ENCODE results near the gene CLDN22.

CLDN22 gene

DNA sequence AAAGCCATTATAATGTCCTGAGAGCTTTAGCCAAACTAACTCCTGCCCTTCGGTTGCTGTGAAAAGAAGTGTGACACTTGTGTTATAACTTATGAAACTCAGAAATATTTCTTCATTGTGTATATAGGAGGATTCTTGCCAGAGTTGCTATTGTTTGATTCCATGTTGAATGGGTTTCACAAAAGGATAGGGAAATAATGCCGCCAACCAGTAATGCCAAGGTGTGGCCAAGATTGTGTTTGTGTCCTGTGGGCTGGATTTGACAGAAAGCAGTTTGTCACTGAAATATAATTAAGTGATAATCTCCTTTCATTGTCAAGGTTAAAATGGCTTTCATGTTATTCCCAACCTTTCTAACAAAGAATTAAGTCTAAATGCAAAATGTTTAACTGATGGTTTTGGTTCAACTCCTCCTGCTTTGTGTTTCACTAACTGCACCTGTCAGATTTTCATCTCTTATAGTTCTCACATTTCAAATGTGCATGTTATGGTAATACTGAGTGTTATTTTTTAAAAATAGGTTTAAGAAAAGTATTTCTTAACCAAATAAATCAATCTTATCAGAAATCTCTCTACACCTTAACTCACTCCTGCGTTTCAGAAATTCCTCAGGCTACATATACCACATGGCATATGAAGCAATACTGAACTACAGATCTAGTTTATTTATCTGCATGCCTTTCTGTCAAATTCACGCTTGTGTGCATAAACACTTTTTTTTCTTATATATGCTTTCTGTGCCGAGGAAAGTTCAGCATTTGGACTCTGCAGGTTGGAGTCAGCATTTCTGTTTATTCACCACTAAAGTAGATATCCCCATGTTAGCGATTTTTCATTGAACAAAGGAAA is at the start of gene CLDN22:
CLDN22 (minus strand) TSS at position 66 of the 849 bp plus-strand sequence; CDS start at position 8, 58 bp downstream.
- DNase-seq (ENCODE audit: low read depth in 2 of 2), result no peak

DNA sequence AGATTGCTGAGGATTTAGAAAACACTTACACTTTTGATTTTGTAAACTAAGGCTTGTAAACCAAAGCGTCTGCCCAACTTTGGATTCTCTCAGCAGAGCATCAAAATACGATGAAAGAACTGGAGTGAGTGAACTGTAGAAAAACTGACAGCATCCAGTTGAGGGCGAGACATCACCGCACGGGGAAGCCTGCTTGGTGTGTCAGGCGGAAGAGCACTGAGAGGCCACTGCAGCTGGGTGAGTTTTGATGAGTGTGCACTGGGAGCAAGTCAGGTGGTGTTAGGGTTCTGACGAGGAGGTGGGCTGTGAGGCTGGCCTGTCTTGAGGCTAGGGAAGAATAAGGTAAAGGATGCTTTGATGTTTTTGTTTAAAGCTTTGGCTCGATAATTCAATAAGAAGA is 49.0 kb upstream of the CLDN22 start:
- no peak for DNase-seq (ENCODE audit: low read depth in 2 of 2)

DNA sequence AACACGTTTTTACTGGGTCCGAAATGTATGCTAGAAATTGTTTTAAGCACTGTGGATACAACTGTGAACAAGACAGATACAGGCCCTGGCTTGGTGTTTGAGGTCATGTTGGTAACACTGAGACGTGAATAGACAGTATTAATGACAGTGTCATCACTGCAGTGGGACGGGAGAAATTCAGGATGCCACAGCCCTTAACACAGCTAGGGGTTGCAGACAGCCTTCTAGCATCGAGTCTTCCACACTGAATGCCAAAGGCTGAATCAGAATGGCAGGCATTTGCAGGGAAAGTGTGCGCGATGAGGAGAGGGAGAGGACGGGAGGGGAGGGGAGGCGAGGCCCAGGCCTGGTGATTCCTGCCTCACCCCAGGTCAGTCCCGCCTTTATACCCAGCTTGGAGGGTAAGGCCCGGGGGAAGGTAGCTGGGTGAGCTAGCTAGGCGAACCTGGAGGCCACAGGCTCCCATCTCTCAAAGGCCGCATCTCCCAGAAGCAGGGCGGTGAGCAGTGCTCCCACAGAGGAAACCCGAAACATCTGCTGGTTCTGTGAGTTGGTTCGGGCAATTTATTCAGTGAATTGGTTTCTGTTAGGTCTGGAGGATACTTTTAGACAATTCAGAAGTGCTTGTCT is 46.2 kb upstream of the CLDN22 start:
- no peak for DNase-seq (ENCODE audit: low read depth in 2 of 2)

DNA sequence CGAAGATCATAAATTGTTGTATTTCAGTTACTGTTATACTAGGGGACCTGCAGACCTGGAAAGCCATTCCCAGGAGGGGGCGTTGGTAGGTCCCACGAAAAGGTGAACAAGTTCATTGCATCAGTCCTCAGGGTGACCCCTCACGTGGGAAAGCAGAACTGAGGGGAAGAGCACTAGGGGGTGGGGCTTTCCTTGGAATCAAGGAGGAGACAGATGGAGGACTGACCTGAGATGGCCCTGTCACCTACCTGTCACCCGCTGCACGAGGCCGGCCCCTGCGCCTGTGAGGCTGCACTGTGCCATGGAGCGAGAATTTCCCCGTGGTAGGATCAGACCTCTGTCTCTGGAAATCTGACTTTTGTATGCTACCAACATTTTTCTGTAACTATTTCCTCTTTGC is 43.9 kb upstream of the CLDN22 start:
- DNase-seq (ENCODE audit: low read depth in 2 of 2), result no peak

DNA sequence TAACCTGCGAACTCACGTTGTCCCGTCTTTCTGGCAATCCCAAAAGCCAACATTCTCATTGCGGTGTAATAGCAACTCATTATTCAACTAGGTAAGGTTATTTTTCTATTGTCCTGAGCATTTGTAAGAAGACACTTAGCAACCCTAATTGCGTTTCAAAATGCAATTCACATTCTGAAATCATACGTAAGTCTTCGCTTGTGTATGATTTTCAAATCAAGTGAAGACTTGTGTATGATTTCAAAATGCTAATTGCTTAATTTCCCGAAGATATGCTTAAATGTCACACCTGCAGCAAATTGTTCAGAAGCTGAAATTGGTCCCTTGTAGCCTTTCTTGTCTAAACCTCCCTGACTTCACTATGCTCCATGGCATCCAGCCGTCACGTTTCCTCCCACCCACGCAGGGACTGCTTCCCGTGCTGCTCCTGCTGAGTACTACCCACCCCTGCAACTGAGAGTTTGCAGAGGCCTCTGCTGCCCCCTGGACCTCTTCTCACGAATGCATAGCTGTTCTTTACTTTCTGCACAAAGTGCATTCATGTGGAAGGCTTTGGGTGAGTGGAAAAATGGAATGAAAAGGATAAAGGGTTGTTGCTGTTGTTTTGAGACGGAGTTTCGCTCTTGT is 43.0 kb upstream of the CLDN22 start:
- no peak for DNase-seq (ENCODE audit: low read depth in 2 of 2)

DNA sequence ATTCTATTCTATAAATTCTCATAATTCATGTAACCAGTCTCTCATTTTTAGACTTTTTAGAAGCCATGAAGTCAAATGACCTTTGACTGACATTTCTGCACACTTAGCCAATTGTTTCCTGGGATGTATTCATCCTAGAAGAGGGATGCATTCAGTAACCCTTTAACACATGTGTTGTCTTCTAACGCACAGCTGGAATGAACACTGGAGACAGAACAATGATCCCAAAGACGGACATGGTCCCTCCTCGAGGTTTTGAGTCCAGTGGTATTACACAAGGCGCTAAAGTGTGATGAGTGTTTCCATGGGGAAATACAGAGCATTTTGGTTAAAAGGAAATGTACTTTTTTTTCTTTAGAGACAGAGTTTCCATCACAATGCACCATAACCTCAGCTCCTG is 42.0 kb upstream of the CLDN22 start:
- DNase-seq (ENCODE audit: low read depth in 2 of 2), result no peak

DNA sequence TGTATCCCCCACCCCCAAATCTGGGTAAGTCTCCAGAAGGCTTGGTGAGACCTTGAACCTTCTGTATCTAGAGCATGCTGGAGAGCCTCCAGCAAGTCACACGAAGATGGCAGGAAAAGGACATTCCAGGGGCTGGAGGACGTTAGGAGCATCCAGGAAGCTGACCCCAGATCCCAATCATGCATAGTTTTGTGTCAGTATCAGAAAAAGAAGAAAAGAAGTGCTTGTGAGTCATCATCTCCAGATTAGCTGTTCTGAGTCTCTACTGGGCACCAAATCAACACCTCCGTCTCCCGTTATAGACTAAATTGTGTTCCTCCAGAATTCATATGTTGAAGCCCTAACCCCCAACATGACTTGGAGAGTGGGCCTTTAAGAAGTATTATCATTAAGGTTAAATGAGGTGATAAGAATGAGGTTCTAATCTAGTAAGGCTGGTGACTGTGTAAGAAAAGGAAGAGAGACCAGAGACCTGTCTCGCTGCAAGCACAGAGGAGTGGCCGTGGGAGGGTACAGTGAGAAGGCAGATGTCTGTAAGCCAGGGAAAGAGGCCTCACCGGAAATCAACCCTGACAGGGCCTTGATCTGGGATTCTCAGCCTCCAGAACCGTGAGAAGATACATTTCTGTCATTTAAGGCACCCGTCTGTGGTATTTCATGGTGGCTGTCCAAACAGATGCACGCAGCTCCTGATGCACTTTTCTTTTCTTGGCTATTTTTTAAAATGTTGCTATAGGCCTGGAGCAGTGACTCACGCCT is 40.3 kb upstream of the CLDN22 start:
- DNase-seq (ENCODE audit: low read depth in 2 of 2), result no peak

DNA sequence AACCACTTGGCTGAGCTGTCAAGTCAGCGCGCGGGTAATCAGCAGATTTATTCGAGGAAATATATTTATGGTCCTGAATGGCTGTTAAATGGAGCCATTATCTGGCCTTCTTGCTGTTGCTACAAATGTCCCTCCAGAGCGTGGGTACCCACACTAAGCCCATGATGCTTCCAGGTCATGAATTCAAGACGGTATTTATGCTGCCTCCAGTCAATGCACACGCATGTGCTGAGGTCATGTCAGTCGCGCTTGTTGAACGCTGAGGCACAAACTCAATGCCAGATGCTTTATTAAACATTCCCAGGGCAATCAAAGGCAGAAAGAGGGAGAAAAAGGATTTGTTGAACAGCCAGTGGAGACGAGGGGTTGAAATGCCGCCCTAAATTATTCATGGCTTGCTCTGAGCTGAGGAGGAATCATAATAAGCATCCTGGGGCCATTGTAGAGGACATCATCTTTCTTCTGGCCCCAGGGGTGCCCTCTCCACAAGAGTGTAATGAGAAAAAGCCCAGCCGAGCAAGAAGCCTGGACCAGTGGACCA is 38.2 kb upstream of the CLDN22 start:
- DNase-seq (ENCODE audit: low read depth in 2 of 2), result no peak

DNA sequence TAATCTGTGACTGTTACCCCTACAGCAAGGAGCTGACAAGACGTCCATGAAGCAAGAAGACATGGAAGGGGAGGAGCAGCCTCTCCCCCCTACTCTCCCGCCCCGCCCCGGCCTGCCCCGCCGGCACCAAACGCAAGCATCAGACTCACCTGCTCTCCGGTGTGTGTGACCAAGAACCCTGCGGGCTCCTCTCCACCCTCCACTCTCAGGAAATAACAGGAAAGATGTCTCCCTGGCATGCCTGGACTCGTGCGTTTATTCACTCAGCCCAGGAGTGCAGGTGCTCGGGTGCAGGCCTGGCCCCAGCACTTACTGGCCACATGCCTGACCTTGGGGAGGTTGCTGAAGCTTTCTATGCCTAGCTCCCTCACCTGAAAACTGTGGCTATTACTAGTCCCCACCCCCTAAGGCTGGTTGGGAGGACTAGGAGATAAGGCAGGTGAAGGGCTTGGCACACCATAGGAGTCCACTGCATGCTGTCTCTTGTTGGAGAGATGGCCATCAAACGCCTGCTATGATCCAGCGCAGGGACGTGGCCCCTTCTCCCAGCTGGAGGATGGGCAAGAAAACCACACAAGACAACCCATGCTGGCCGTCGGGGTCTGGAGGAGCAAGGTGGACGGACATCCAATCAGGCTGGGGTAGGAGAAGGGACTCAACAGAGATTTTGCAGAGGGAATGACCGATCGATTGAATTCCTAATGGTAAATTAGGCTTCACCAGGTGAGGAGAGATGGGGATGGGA is 37.0 kb upstream of the CLDN22 start:
- no peak for DNase-seq (ENCODE audit: low read depth in 2 of 2)

DNA sequence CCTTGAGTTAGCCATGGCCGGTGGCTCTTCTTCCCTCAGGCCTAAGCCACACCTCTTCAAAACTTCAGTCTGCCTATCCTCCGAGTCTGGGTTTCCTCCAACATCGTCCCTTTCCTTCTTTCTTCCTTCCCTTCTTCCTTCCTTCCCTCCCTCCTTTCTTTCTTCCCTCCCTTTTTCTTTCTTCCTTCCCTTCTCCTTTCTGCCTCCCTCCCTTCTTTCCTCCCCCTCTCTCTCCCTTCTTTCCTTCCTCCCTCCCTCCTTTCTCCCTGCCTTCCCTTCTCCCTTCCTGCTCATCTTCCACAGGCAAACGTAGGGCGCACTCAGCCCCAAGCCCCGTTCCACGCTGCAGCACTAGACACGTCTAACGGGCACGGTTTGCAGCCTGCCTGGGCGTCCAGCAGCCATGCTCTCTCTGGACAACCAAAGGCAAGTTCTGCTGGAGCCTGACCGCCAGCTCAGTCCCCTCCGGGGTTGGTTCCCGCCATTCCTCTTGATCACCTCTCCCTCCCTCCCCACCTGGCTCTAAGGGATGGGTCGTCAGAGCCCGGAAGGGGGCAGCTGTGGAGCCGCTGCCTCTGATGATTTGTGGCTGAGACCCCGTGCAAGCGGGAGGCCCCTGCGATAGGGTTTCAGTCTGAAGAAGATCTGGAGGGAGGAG is 36.2 kb upstream of the CLDN22 start:
- no peak for DNase-seq (ENCODE audit: low read depth in 2 of 2)

DNA sequence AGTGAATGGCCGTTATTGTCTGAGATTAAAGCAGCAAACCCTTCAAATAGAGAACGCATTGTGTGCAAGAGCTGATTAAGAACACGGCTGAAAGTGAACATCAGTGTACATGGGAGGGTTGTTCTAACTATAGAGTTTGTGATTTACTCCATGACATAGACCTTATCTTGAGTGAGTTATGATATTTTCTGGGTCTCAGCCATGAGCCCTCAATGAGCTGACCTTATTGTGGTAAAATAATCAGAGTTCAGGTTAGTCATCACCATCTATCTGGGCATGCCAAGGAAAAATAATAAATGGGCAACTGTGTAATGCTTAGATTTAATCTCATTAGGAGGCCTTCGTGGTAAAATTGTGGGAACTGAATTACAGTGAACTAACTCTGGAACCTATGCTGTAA is 35.3 kb upstream of the CLDN22 start:
- DNase-seq (ENCODE audit: low read depth in 2 of 2), result no peak

DNA sequence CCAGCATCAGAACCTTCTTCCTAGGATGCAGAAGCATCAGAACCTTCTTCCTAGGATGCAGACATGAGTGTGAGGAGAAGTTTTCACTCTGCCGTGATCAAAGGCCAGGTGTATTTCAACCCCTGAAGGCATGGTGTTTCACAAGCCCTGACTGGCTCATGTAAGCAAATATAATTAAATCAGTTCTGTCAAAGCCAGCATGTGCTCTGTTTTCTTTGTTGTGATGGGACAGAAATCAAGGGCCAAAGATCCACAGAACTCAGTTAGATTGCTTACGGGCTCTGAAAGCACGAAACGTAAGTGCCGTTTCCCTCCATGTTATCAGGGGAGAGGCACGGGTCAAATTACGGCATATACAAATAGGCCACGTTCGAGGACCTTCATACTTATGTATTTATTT is 34.1 kb upstream of the CLDN22 start:
- no peak for DNase-seq (ENCODE audit: low read depth in 2 of 2)

DNA sequence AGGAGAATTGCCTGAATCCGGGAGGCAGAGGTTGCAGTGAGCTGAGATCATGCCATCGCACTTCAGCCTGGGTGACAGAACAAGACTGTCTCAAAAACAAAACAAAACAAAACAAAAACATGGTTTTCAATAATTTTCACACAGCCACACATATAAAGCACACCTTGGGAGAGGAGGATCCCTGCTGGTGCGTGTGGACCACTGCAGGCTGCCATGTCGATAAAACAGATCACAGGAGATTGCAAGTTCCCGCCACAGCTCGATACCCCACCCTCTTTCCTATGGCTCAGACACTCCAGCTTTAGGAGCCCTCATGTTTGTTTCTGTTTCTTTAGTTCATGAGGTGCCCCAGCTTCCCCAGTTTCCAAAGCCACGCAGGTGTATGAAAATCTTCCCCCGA is 33.5 kb upstream of the CLDN22 start:
- DNase-seq (ENCODE audit: low read depth in 2 of 2), result no peak

DNA sequence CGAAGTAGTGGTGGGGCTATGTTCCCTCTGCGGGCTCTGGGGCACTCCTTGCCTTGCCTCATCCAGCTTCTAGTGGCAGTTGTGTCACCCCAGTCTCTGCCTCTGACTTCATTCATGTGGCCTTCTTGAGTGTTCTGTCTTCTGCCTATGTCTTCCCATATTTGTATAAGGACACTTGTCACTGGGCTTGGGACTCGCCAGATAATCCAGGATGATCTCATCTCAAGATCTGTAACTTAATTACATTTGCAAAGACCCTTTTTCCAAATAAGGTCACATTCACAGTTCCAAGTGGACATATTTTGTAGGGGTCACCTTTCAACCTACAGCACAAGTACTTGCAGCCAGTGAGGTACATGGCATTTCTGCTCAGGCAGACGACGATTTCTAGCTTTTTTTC is 32.5 kb upstream of the CLDN22 start:
- DNase-seq (ENCODE audit: low read depth in 2 of 2), result no peak

DNA sequence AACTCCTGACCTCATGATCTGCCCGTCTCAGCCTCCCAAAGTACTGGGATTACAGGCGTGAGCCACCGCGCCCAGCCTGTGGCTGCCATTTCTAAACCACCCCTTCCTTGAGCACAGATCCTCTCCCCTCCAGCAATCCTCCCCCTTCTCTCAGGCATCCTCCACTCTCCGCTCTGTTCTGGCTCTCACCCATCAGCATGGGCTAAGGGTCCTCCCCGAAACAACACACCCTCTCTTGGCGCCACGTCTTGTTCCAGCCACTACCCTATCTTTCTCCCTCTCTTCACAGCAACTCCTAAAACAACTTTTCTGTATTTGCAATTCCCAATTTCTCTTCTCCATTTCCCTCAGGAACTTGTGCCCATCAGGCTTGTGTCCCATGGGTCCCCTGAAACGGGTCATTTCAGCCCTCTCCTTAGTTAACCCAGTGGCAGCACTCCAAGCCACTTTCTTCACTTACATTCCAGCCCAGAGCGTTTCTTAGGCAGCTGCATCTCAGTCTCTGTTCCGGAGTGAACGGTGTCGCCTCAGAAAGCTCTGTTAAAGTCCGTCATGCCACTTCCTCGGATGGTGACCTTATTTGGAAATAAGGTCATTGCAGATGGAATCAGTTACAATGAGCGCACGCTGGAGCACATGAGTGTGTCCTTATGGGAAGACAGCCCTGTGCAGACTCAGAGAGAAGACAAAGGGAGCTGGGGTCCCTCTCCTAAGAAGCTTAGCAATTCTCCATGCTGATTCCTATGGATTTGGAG is 30.4 kb upstream of the CLDN22 start:
- no peak for DNase-seq (ENCODE audit: low read depth in 2 of 2)

DNA sequence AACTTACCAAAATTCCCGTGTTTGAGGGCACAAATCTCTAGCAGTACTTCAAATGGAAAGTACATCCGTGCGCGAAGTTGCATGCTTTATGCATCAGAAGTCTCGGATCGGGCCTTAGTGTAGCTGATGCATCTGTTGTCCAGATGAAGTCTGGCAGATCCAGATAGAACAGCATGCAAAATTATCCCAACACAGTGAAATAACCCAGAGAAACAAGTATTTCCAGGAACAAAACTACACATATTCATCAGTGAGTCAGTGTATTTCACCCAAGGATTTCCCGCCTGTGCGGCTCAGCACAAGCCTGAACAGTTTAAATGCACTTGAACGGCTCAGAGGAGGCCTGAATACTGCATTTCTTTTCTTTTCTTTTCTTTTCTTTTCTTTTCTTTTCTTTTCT is 29.6 kb upstream of the CLDN22 start:
- no peak for DNase-seq (ENCODE audit: low read depth in 2 of 2)

DNA sequence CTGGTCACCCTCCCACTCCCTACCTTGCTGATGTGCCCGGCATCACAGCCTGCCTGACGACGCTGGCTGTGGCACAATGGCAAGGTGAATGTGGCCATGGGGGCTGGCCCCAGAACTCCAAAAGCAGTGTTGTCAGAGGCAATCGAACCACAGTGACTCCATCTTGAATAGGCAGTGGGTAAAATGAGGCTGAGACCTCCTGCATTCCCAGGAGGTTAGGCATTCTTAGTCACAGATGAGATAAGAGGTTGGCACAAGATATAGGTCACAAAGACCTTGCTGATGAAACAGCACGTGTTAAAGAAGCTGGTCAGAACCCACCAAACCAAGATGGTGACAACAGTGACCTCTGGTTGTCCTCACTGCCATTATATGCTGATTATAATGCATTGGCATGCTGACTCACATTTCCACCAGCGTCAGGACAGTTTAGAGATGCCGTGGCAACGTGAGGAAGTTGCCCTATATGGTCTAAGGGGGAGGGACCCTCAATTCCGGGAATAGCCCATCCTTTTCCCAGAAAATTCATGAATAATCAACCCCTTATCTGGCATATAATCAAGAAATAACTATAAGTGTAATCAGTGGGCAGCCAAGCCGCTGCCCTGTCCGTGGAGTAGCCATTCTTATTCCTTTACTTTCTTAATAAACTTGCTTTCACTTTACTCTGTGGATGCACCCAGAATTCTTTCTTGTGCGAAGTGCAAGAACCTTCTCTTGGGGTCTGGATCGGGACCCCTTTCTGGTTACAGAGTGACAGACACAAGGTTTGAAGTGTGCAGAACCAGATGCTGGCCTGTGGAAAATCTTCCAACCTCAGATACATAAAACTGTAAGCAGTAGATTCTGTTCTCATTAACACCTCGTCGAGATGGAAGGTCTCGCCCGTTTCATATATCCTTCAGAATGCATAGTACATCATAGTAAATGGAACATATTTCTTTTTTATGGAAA is 28.9 kb upstream of the CLDN22 start:
- no peak for DNase-seq (ENCODE audit: low read depth in 2 of 2)

DNA sequence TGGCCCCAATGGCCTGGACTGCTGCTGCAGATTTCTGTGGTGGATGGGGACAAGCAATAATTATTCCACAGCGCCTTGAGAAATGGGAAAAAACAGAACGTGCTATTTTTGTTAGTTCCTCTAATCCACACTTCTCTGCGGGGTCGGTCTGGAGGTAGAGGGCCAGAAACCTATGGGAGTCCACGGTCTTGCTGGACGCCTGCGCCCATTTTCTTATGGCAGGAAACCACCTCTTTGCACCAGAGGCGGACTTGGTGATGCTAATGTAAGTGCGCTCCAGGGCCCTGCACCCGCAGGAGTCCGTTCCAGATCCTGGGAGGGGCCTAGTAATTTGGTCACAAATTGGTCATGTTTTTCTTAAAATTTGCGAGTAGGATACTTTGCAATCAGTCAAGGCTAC is 28.1 kb upstream of the CLDN22 start:
- no peak for DNase-seq (ENCODE audit: low read depth in 2 of 2)

DNA sequence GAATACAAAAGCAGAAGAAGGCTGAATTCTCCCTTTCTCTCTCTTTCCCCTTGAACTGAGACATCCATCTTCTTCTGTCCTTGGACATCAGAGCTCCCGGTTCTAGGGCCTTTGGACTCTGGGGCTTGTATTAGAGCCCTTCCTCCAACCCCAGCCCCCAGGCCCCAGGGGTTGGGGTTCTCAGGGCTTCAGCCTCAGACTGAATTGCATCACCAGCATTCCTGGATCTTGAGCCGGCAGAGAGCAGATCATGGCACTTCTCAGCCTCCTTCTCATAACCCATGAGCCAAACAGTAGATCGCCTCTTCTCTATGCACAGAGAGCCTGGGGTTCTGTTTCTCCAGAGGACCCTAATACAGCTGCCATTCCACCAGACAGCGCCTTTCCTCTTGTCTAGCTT is 27.5 kb upstream of the CLDN22 start:
- no peak for DNase-seq (ENCODE audit: low read depth in 2 of 2)
